Pancreas (tissue), 10 donors: ENCODE results near the gene A1CF. TPM values are rescaled to one million over a fixed set of nuclear protein-coding genes. Genes with fewer than 3 reads are reported as not detected.

Experiments
- ATAC-seq, 4 donors: fragments of 200-7000 bp; cut with Tn5 transposase; one replicate each; pipeline versions ENCODE4 v1.8.0 to v1.9.1; 2020; ENCODE audit warnings: mild to moderate bottlenecking in 4 of 4, moderate library complexity in 4 of 4
- DNase-seq, 6 donors: peaks; one replicate each; pipeline ENCODE4 v3.0.0-alpha.2; 2020
- FAIRE-seq: peaks from 2 replicates; lab custom pipeline; 2012; peaks lifted over from hg19 to GRCh38; lab: Jason Lieb, UNC
- H3K27ac ChIP-seq, 4 donors: fragments of 200-600 bp; sonication (generic); 1 replicate in 3 of 4; 2 replicates in 1 of 4; pipeline versions ENCODE4 v1.5.0 to v1.8.0; 2020
- H3K27me3 ChIP-seq, 4 donors: fragments of 200-600 bp; one replicate each; pipeline ENCODE4 v1.8.0; 2021
- H3K36me3 ChIP-seq, 3 donors: fragments of 200-600 bp; sonication (generic) in 1 of 3; one replicate each; pipeline versions ENCODE4 v1.5.0 to v1.8.0; 2020 to 2021
- H3K4me1 ChIP-seq, 3 donors: fragments of 200-600 bp; one replicate each; pipeline ENCODE4 v1.8.0; 2021
- H3K4me3 ChIP-seq, 4 donors: fragments of 200-600 bp; sonication (generic) in 2 of 4; one replicate each; pipeline versions ENCODE4 v1.5.0 to v1.8.0; 2020 to 2021
- H3K9me3 ChIP-seq, 4 donors: fragments of 200-600 bp; one replicate each; pipeline ENCODE4 v1.8.0; 2021
- CTCF ChIP-seq, 4 donors: fragments of 200-600 bp; sonication (generic) in 3 of 4; IDR thresholded peaks; one replicate each; pipeline versions ENCODE4 v1.5.0 to v1.8.0; 2021; ENCODE audit warnings: antibody characterized with exemption in 4 of 4
- WGBS, 2 donors: extraction: QIAGEN DNeasy Blood & Tissue Kit; methylation state at CpG; one replicate each; pipeline ENCODE4 v1.1.7; 2013; 5-methylcytosine and 5-hydroxymethylcytosine counted together
- intact Hi-C, 3 donors: fragments of 100-400 bp; cut with DNase I; formaldehyde crosslinking; loops; one replicate each; pipeline versions ENCODE4 v1.11.1 to v1.14.2; 2022
- polyA plus RNA-seq, 2 donors: library from polyadenylated mRNA; stranded (reverse); fragments of 200-250 nt; gene quantifications; one replicate each; pipeline ENCODE4 v1.2.3, GENCODE V29; 2013
- total RNA-seq, 6 donors: library from RNA; stranded (reverse); fragmentation: NEBNext Ultra II Directional in 4 of 6; extraction: Animal tissue kit (Norgen Biotek cat#: 25700) in 4 of 6; gene quantifications; one replicate each; pipeline versions ENCODE4 v1.2.1 to v1.2.4, GENCODE V29; 2021 to 2023
- donor health status: healthy with polysubstance abuse.
- donor health status: DM: no; HTN: no; CAD: no; lungs with moderate emphysema.
- donor health status: DM: no; HTN: no; CAD: no.
- donor health status: control.
- donor health status: control.
- donor health status: Bipolar disorder and iron deficiency.
- donor health status: DM: yes; HTN: yes; CAD: no.
- donor health status: DM: no; HTN: no; CAD: no.
- donor health status: DM: no; HTN: no; CAD: no.
- donor health status: DM: yes; HTN: yes; CAD: no.

A1CF gene
- total and polyA plus RNA-seq, 8 donors, result 4.0 to 20.3 (median 13.1) TPM

GRCh38 chr10:50805981-50806622, 79.3 kb downstream of the A1CF start:
- no peak for FAIRE-seq
- Histone ChIP-seq H3K27me3 (no peaks in the 10 kb centered on the region), H3K36me3 (no peaks in the 10 kb centered on the region), H3K4me3 (no peak overlapping the region), H3K9me3 (no peaks in the 10 kb centered on the region), H3K4me1 (no peaks in the 10 kb centered on the region), H3K27ac (no peak overlapping the region)
- WGBS, 2 donors, result 21 to 26% methylated on average over 2 of the region's 2 CpGs
- ATAC-seq, result peak in 1 of 4 donors; percentile 14
- intact Hi-C loops, result no loop called here
- no peak for DNase-seq
- TF ChIP-seq CTCF (IDR thresholded peaks at IDR 0.05), result no peak

- no peaks in the 10 kb centered on the region for H3K9me3 ChIP-seq
- WGBS, 2 donors, result 94 to 96% methylated on average over 1 of the region's 1 CpG
- H3K4me1 ChIP-seq, result no peaks in the 10 kb centered on the region
- H3K27ac ChIP-seq, result no peak overlapping the region
- intact Hi-C loops, result no loop called here
- FAIRE-seq (no peak), ATAC-seq (no peak), DNase-seq (no peak)
- no peaks in the 10 kb centered on the region for H3K36me3 ChIP-seq
- TF ChIP-seq CTCF (IDR thresholded peaks at IDR 0.05), result no peak
- no peaks in the 10 kb centered on the region for H3K27me3 ChIP-seq
- H3K4me3 ChIP-seq, result no peak overlapping the region
Measured at GRCh38 chr10:50799595-50799994, 85.8 kb downstream of the A1CF start.

- intact Hi-C loops, result no loop called here
- 91 to 97% methylated on average over 3 of the region's 3 CpGs for WGBS, 2 donors
- Histone ChIP-seq H3K9me3 (no peaks in the 10 kb centered on the region), H3K36me3 (no peaks in the 10 kb centered on the region), H3K27ac (no peak overlapping the region), H3K4me1 (no peaks in the 10 kb centered on the region), H3K4me3 (no peak overlapping the region), H3K27me3 (no peaks in the 10 kb centered on the region)
- no peak for ATAC-seq
- DNase-seq, result no peak
- FAIRE-seq, result no peak
- no peak for TF ChIP-seq CTCF (IDR thresholded peaks at IDR 0.05)
Measured at GRCh38 chr10:50798297-50798696, 87.1 kb downstream of the A1CF start.

GRCh38 chr10:50796693-50797092, 88.7 kb downstream of the A1CF start:
- Histone ChIP-seq H3K4me3 (no peak overlapping the region), H3K9me3 (no peaks in the 10 kb centered on the region), H3K27ac (peak overlapping the region in 1 of 4 donors; percentile 1), H3K27me3 (no peaks in the 10 kb centered on the region), H3K36me3 (no peaks in the 10 kb centered on the region), H3K4me1 (no peaks in the 10 kb centered on the region)
- WGBS, 2 donors, result 40 to 47% methylated on average over 1 of the region's 1 CpG
- FAIRE-seq (no peak), DNase-seq (no peak), ATAC-seq (peak in 2 of 4 donors; percentile 3 to 56)
- intact Hi-C loops, result no loop called here
- no peak for TF ChIP-seq CTCF (IDR thresholded peaks at IDR 0.05)

GRCh38 chr10:50794490-50794889, 90.9 kb downstream of the A1CF start:
- Histone ChIP-seq H3K36me3 (no peaks in the 10 kb centered on the region), H3K9me3 (no peaks in the 10 kb centered on the region), H3K27ac (no peak overlapping the region), H3K4me3 (no peak overlapping the region), H3K27me3 (no peaks in the 10 kb centered on the region), H3K4me1 (peaks cover 0 to under 1% (median 0%) of the 10 kb centered on the region in 3 donors)
- intact Hi-C loops, result no loop called here
- DNase-seq (peak in 2 of 6 donors; percentile 41 to 44), FAIRE-seq (no peak), ATAC-seq (peak; percentile 61 to 95 (median 88))
- TF ChIP-seq CTCF (IDR thresholded peaks at IDR 0.05), result no peak
